Stomach (tissue), 4 donors: Measurements from ENCODE around the gene EGF.

Experiments used
- CTCF ChIP-seq, 7 experiments: fragments of 450-650 bp in 4 of 7; fragments of 200-600 bp in 3 of 7; sonication (generic) in 3 of 7; IDR thresholded peaks; one replicate each; pipeline ENCODE4 v1.5.1; 2016 to 2019; ENCODE audit warnings: antibody characterized with exemption in 7 of 7, control low read depth in 2 of 7, mild to moderate bottlenecking in 1 of 7
- EP300 ChIP-seq: sonication (generic); formaldehyde crosslinking; IDR thresholded peaks from one replicate; pipeline ENCODE4 v1.6.1; 2017; ENCODE audit warnings: antibody characterized with exemption
- POLR2A ChIP-seq, 4 donors: fragments of 450-650 bp; IDR thresholded peaks; one replicate each; pipeline ENCODE4 v1.6.1; 2016; ENCODE audit warnings: antibody characterized with exemption in 4 of 4, control low read depth in 2 of 4, mild to moderate bottlenecking in 1 of 4, moderate library complexity in 1 of 4
- POLR2AphosphoS5 ChIP-seq, 3 donors: sonication (generic); formaldehyde crosslinking; IDR thresholded peaks; one replicate each; pipeline ENCODE4 v1.6.1; 2016; ENCODE audit warnings: antibody characterized with exemption in 3 of 3

- no peak for TF ChIP-seq CTCF (IDR thresholded peaks at IDR 0.05)
- no peak for TF ChIP-seq POLR2A (IDR thresholded peaks at IDR 0.05)
- TF ChIP-seq POLR2AphosphoS5 (IDR thresholded peaks at IDR 0.05), result no peak
- TF ChIP-seq EP300, result no peak
Measured at GRCh38 chr4:110014233-110014632, 101.5 kb downstream of the EGF start.
